HG03159 (cell line): ENCODE data around the gene CAVIN1.
"Not testable (repeated sequence)": the region's sequence is repeated elsewhere in the genome, so short reads cannot be mapped to it uniquely, and the experiment has no call there.

ENCODE experiments used
- ATAC-seq: cut with Tn5 transposase; IDR thresholded peaks from one replicate; pipeline ENCODE4 v1.9.1; 2021; ENCODE audit warnings: mild to moderate bottlenecking, moderate library complexity; ENCODE audit not compliant: unreplicated experiment

The CAVIN1 gene, protein sequence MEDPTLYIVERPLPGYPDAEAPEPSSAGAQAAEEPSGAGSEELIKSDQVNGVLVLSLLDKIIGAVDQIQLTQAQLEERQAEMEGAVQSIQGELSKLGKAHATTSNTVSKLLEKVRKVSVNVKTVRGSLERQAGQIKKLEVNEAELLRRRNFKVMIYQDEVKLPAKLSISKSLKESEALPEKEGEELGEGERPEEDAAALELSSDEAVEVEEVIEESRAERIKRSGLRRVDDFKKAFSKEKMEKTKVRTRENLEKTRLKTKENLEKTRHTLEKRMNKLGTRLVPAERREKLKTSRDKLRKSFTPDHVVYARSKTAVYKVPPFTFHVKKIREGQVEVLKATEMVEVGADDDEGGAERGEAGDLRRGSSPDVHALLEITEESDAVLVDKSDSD

DNA sequence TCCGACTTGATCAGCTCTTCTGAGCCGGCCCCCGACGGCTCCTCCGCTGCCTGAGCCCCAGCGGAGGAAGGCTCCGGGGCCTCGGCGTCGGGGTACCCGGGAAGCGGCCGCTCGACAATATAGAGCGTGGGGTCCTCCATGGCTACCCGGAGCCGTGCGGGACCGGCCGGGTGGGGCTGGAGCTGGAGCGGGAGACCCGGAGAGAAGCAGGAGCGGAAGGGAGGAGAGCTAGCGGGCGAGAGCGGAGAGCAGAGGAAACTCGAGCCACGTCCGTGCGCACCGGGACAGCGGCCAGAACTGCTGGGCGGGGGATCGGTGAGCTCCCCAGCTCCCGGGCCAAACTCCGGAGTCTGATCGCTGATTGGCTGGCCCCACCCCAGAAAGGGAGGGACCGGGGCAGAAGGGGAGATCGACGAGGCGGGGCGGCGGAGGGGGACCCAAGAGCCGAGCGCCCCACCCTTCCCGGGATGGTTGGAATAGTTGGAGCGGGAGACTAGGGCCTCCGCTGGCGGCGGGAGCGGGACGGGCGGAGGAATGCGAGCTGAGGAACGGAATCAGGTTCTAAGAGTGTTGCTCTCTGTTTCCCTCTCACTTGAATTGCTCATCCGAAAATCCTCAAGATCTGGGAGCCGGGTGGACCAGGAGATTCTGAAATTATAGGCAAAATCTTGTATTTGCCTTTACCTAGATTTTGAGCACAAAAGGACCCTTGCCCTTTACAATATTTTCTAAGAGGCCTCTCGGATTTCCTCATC is at the start of gene CAVIN1:
TSS of gene CAVIN1 (minus strand) at position 299 of the 755 bp plus-strand sequence. CDS start at position 140, 159 bp downstream.
- no peak for ATAC-seq

DNA sequence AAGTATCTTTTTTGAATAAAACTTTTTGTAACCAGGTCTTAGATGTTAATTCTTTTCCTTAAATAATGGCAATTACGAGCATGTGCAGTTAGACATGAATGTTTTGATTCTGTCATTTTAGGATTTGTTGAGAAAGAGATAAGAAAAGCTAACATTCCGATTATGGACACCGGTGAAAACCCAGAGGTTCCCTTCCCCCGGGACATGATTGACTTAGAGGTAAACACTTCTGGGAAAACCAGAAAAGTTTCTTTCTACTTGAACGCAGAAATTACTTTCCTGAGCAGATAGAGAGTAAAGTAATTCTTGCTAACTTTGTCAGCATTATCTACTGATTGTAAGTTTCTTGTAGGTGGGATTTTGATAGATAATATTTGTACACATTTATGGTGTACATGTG is 44.8 kb upstream of the CAVIN1 start:
- ATAC-seq = no peak

DNA sequence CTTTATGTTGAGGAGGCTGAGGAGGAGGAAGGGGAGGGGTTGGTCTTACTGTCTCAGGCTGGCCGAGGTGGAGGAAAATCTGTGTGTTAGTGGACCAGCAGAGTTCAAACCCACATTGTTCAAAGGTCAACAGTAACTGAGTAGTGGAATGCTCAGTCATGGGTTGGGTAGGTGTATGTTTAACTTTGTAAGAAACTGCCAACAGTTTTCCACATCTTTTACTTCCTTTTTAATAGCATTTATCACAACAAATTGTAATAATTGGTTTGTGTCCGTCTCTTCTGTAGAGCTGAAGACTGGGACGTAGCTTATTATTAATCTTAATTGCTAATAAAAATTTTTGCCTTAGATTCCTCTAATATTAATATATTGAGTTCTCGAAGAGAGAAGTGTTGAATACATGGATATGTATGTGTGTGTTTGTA is 40.9 kb upstream of the CAVIN1 start:
- ATAC-seq = no peak

DNA sequence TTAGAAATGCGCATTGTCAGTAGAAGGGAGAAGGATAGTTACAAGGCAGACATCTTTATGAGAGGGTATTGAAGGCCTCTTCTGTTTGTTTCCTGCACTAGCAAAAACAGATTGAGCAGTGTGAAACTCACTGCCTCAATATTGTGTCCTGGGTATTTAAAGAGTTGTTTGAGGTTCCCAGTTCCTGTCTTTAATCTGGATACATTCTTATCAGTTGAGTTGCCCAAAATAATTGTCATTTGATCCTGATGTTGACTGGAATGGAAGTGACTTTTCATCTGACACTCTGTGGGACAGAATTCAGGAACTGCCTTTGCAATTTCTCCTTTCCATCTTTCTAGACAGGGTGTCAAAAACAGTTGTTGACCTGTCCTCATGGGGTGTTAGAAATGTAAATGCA is 37.3 kb upstream of the CAVIN1 start:
- ATAC-seq = no peak

DNA sequence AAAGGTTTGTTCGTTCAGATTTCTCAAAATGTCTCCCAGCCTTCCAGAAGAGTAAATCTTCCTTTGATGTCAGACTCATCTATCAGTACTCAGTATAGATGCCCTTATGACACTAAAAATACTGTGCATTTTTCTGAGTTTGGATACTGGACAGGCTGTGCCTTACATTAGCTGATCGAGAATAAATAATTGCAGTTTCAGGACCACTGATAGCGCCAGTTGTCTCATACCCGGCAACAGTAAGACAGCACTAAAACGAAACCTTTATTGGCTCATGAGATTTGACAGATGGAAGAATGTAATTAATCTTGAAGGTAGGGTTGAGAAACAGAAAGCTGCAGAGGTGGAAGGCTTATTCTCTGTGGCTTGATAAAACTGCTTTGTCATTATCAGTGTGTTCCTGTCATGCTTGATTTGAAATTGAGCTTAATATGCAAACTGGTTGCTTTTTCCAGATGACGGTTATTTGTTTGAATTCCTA is 36.8 kb upstream of the CAVIN1 start:
- ATAC-seq = no peak

DNA sequence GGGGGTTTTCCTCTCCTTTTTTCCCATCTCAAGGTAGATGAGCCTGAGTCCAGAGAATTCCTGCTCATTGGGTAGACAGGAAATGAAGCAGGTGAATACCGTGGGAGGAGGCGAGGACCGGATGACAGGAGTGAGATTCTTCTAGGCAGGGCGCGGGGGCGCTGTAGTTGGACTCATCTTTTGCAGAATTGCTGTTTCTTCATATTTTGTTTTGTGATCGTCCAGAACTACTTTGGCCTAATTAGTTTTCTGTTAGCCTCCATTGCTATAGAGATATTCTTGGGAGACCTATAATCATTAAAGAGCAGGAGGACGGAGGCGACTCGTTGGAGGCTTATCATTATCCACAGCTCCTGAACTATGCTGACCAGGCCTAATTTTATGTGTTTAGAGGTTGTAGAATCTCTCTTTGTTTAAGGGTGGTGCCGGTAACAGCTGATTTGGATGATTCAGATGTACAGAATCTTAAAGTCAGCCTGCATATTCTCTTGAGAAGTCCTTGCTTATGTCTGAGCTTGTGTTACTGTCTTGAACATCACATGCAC is 36.3 kb upstream of the CAVIN1 start:
- ATAC-seq = no peak

DNA sequence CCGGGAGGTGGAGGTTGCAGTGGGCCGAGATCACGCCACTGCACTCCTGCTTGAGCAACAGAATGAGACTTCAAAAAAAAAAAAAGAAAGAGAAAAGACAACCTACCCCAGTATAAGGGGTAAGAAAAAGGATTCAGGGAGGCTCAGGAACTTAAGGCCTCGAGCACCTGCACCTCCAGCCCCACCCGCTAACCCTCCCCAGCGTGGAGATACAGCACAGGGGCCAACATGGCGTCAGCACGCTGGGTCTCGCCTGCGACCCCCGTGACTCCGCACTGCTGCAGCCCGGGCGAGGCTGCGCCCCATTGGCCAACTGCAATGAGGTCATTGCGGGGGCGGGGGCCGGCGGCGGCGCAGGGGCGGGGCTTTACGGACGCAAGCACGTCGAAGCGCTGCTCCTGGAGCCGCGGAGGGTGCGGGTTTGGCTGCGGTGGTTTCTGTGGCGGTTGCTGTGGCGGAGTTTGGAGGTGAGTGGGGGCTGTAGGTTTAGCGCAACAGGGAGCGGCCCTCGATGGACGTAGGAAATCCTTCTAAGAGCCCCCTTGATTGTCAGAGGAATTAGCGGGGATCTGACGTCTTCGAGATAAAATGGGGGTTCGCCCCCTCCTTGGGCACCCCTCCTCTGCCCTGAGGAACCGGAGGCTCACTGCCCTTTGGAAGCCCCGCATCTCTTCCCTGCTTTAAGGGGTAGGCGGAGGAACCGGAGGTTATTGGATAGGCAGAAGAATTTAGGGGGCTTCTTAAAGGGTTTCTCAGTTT is 35.6 kb upstream of the CAVIN1 start, which contains the start of gene ATP6V0A1:
TSS of gene ATP6V0A1 (plus strand) at position 382 of the 759 bp plus-strand sequence. CDS start 2,017 bp downstream, outside the sequence.
- ATAC-seq = peak; percentile 58

DNA sequence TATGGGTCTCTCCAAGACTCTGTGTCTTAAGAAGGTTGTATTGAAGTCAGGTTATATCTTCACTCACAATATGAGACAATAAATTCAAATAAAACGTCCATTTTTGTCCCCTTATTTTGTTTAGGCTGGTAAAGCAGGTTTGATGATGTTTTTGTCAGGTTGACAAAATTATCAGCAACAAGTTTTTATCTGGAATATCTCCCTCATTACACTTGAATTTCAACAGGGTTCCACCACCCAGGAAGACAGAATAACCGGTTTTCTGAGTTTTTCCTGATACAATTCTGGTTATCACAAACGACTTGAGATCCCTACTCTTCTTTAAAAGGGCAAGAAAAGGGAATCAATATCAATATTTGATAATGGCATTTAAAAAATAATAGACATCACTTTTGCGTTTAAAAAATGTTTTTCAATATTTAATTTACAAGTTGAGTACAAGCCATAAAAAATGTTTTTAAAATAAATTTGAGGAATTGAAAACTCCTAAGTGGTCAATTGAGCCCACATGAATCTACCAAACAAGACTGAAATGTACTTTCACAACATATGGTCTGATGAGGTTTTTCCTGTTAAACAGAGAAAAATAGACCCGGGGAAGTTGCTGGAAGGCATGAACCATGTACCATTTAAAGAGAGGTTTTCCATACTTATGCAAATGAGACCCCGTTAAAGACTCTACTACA is 34.2 kb upstream of the CAVIN1 start:
- no peak for ATAC-seq

DNA sequence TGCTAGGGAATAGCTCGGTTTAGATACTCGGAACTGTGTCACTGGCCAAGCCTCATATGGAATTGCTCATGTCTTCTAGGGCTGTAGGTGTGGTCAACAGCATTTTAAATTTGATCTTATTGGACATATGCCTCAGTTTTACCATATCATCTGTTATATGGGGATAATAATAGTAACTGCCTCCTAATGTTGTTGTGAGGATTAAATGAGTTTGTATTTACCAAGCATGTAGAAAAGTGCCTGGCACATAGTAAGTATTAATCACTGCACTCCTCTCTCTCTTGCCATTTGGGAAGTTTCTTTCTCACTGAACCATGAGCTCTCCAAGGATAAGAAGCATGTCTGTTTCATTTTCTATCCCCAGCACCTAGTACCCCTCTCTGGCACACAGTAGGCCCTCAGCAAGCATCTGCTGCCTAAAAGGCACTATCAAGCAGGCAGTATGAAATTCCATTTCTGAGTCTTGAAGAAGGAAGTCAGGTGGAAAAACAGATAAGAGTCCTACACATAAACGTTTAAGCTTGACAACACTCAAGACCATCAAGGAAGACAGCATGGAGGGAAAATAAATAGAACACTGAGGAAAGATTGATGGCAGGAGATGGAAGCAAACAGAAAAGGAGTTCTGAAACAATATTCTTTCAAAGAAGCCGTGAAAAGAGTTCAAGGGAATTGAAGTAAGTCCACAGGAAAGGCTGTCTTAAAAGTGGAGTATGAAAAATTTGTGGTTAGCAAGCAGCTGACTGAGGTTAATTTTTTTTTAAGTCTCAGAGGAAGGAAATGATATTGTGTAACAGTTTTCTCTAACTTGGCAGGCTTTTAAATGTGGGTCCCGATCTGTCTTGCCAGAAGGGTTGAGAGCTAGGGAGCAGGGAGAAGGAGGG is 33.4 kb upstream of the CAVIN1 start:
- no peak for ATAC-seq

DNA sequence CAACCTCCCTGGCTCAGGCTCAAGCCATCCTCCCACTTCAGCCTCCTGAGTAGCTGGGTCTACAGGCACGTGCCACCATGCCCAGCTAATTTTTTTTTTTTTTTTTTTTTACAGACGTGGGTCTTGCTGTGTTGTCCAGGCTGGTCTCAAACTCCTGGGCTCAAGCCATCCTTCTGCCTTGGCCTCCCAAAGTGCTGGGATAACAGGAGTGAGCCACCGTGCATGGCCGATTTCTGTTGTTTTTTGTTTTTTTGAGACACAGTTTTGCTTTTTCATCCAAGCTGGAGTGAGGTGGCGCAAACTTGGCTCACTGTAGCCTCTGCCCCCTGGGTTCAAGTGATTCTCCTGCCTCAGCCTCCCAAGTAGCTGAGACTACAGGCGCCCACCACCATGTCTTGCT is 31.9 kb upstream of the CAVIN1 start:
- ATAC-seq = not testable (repeated sequence)

DNA sequence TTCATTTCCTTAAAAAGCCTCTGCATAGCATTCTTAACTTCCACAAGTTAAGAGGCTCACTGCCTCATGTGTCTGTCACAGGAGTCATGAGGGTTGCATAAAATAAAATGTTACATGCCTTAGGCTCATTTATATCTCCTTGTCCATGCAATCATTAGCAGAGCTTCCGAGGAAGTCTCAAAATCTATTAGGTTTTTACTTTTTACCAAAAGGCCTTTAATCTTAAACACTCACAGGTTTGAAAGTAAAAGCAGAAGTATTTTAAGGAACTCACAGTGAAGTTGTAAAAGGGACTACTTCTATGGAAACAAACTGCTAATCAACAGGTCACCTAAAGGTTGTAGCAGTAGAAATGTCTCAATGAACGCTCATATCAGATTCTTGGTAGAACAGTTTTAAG is 30.4 kb upstream of the CAVIN1 start:
- ATAC-seq = no peak

DNA sequence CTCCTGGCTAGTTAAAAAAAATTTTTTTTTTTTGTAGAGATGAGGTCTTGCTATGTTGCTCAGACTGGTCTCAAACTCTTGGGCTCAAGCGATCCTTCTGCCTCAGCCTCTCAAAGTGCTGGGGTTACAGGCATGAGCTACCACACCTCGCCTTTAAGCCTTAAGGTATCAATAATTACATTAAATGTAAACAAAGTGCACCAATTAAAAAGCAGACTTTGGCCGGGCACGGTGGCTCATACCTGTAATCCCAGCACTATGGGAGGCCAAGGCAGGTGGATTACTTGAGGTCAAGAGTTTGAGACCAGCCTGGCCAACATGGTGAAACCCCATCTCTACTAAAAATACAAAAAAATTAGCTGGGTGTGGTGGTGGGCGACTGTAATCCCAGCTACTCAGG is 28.2 kb upstream of the CAVIN1 start:
- ATAC-seq = not testable (repeated sequence)

DNA sequence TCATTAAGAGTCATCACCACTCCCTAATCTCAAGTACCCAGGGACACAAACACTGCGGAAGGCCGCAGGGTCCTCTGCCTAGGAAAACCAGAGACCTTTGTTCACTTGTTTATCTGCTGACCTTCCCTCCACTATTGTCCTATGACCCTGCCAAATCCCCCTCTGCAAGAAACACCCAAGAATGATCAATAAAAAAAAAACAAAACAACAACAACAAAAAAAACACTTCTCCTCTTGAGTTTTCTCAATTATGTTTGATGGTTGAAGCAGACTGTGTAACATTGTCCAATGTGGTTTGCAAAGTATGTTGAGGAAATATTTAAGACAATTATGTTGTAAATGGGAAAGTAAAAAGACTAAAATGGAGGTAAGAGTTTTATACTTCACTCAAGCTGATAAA is 26.8 kb upstream of the CAVIN1 start:
- not testable (repeated sequence) for ATAC-seq

DNA sequence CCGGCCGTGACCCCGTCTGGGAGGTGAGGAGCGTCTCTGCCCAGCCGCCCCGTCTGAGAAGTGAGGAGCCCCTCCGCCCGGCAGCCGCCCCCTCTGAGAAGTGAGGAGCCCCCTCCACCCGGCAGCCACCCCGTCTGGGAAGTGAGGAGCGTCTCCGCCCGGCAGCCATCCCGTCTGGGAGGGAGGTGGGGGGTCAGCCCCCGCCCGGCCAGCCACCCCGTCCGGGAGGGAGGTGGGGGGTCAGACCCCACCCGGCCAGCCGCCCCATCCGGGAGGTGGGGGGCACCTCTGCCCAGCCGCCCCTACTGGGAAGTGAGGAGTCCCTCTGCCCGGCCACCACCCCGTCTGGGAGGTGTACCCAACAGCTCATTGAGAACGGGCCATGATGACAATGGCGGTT is 26.1 kb upstream of the CAVIN1 start:
- ATAC-seq = not testable (repeated sequence)

DNA sequence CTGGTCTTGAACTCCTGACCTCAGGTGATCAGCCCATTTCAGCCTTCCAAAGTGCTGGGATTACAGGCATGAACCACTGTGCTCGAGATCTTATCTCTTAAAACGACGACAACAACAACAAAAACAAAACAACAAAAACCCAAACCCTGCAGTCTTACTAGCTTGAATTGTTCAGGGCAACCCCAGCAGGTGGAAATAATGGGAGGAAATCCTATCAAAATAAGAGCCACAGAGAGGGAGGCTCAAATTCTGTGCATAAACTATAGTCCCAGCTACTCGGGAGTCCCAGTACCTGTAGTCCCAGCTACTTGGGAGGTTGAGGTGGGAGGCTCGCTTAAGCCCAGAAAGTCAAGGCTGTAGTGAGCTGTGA is 19.1 kb upstream of the CAVIN1 start:
- ATAC-seq = no peak

DNA sequence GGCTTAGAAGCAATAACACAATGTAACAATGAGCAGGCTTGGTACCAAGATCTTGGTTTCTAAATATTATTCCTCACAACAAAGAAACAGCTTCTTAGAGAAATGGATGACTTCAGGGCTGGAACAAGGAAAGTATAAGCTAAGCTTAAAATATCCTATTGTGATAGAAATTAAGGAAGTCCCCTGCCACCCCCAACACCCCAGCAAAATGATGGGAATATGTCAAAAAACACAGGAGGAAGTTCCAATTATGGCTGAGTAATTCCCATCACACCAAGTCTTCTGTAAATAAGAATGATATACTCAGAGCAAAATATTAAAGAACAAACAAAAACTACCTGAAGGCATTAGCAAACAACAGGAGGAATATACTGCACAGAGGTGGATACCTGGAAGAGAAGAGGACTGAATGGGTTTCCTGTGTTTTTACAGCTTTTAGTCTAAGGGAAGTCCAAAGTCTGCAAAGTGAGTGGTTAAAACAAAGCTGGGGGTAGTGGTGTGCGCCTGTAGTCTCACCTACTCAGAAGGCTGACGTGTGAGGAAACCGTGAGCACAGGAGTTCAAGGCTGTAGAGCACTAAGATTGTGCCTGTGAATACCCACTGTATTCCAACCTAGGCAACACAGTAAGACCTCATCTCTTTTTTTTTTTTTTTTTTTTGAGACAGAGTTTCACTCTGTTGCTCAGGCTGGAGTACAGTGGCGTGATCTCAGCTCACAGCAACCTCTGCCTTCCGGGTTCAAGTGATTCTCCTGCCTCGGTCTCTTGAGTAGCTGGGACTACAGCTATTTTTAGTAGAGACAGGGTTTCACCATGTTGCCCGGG is 18.5 kb upstream of the CAVIN1 start:
- no peak for ATAC-seq

DNA sequence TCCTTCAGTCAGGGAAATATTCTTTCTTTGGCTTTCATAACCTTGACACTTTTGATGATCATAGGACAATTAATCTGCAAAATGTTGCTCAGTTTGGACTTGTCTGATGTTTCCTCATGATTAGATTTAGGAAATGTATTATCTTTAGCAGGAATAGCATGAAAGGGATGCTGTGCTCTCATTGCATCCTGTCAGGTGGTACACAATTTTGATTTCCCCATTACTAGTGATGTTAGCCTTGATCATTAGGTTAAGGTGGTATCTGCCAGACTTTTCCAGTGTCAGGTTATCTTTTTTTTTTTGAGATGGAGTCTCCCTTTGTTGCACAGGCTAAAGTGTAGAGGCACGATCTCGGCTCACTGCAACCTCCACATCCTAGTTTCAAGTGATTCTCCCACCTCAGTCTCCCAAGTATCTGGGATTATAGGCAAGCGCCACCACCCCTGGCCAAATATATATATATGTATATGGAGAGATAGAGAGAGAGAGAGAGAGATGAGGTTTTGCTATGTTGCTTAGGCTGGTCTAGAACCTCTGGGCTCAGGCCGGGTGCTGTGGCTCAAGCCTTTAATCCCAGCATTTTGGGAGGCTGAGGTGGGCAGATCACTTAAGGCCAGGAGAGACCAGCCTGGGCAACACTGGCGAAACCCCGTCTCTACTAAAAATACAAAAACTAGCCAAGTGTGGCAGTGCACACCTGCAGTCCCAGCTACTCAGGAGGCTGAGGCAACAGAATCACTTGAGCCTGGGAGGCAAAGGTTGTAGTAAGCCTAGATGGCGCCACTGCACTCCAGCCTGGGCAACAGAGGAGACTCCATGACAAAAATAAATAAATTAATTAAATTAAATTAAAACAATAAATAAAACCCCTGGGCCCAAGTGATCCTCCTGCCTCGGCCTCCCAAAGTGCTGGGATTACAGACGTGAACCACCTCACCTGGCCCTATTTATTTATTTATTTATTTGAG is 15.8 kb upstream of the CAVIN1 start:
- ATAC-seq = no peak
